ENCODE measurements around the gene NAPEPLD.
A peak's percentile ranks its signal among the peaks of the same experiment; 100 is the strongest.
"Not testable (repeated sequence)": the region's sequence is repeated elsewhere in the genome, so short reads cannot be mapped to it uniquely, and the experiment has no call there.

Gene NAPEPLD

GRCh38 chr7:103148994-103149807 lies at the start of gene NAPEPLD:
Gene NAPEPLD, minus strand, starts transcription at chr7:103149099. Its CDS starts 20,323 bp downstream, at chr7:103128776.
- peak; percentile 48 for DNase-seq

- DNase-seq = not testable (repeated sequence)
Measured at GRCh38 chr7:103198079-103198478, 49.2 kb upstream of the NAPEPLD start.

GRCh38 chr7:103195364-103195763 lies 46.5 kb upstream of the NAPEPLD start:
- not testable (repeated sequence) for DNase-seq

- not testable (repeated sequence) for DNase-seq
Measured at GRCh38 chr7:103172415-103173146, 23.7 kb upstream of the NAPEPLD start.

- DNase-seq = not testable (repeated sequence)
Measured at GRCh38 chr7:103171695-103172414, 23.0 kb upstream of the NAPEPLD start.

GRCh38 chr7:103166921-103167544 lies 18.1 kb upstream of the NAPEPLD start:
- DNase-seq = not testable (repeated sequence)

DNA sequence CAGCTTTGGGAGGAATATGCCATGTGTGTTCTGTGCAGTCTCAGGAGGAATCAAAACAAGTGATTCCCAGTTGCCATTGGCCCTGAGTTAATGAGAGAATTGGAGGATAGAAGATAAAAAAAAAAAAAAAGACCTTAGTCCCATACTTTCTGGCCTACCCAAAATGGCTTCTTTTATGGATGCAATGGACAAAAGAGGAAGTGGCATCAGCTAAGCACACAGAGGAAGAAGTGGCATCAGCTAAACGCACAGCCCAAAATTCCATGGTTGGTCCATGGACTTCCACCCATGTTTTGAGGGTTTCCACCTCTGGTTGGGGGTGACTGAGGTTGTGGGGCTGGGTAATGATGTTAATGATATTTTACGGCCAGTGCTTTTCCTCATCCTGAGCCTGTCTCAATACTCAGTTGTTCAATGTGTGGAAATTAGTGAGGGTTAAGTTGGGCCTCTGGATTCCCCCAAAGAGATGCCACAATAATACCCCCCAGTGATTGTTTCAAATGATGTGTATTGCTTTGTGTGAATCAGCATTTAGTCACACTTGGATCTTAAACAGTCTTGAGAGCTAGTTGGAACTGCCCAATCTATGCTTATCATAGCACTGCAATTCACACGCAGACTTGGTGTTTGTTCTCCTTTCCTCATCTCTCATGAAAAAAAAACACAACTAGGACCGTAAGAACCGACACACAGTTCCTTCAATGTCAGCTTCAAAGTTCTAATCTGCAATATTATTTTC lies 14.4 kb upstream of the NAPEPLD start:
- not testable (repeated sequence) for DNase-seq

GRCh38 chr7:103162641-103163040 lies 13.7 kb upstream of the NAPEPLD start:
- not testable (repeated sequence) for DNase-seq

- not testable (repeated sequence) for DNase-seq
Measured at GRCh38 chr7:103161998-103162616, 13.2 kb upstream of the NAPEPLD start.

GRCh38 chr7:103159072-103159471 lies 10.2 kb upstream of the NAPEPLD start:
- DNase-seq = not testable (repeated sequence)

DNA sequence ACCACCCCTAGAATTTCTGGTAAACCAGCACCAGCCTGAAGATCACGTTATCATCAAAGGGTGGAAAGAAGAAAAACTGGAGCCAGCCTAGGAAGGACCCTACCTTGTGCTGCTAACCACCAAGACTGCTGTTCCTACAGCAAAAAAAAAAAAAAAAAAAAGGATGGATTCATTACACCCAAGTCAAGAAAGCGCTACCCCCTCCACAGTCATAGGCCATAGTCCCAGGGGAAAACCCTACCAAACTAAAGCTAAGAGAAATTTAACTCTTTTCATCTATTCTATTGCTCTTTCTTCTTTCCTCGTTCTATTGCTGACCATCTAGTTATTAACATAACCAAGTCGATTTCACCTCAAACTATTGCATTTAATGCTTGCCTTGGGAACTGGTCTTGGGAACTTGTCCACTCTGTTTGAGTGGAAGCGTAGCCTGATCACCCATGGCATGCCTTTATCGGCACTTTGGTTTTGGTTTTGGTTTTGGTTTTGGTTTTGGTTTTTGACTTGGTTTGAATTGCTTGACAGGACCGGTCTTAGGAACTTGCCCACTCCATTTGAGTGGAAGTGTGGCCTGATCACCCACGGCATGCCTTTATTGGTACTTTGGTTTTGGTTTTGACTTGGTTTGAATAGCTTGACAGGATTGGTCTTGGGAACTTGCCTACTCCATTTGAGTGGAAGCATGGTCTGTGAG lies 6.6 kb upstream of the NAPEPLD start:
- not testable (repeated sequence) for DNase-seq

DNA sequence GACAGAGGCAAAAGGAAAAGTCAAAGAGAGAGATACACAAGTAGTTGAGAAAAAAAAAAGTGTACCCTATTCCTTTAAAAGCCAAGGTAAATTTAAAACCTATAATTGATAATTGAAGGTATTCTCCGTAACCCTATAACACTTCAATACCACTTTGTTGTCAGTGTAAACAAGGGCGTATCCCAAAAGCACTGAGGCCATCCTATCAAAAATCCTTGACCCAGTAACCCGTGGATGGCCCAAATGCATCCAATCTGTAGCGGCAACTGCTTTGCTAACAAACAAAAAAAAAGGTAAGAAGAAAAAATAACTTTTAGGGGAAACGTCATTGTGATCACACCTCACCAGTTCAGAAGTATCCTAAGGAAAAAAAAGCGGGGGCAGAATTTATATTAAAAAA lies 5.1 kb upstream of the NAPEPLD start:
- DNase-seq = no peak

GRCh38 chr7:103152744-103153617 lies 4.1 kb upstream of the NAPEPLD start:
- DNase-seq = not testable (repeated sequence)

GRCh38 chr7:103151993-103152676 lies 3.2 kb upstream of the NAPEPLD start:
- DNase-seq = not testable (repeated sequence)

- no peak for DNase-seq
Measured at GRCh38 chr7:103150192-103150591, 1.3 kb upstream of the NAPEPLD start.

DNA sequence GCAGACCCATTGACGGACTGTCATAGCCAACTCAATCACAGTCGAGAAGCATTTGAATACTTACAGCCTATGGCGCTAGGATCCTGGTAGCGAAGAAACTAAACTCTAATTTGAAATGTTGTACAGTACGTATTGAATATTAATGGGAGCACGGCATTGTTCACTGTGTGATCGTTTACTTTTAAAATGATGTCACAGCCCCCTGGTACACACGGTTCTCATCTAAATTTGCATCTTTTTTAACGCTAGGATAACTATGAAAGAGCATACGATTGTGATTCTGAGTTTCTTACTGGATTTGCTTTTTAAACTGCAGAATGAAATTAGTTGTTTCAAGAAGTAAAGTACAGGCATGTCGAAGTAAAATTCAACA lies 895 bp upstream of the NAPEPLD start:
- DNase-seq = no peak

- DNase-seq = no peak
Measured at GRCh38 chr7:103148131-103148993, 537 bp downstream of the NAPEPLD start.

- not testable (repeated sequence) for DNase-seq
Measured at GRCh38 chr7:103144754-103145153, 4.1 kb downstream of the NAPEPLD start.
